Measurements from ENCODE around the gene HOXA9. TPM values are rescaled to one million over a fixed set of nuclear protein-coding genes. Genes with fewer than 3 reads are reported as not detected.

HOXA9 gene
- total RNA-seq, 1 experiment from 2014 or later, result 16.7 TPM

GRCh38 chr7:27198871-27199801 is 33.8 kb upstream of the HOXA9 start:
- Mint-ChIP-seq H3K4me1 (ENCODE audit: low read depth, unreplicated experiment) (no peaks in the 10 kb centered on the region), H3K27me3 (ENCODE audit: insufficient read depth, unreplicated experiment) (peaks cover 13% of the 10 kb centered on the region), H3K27ac (ENCODE audit: unreplicated experiment) (no peak overlapping the region), H3K9me3 (ENCODE audit: unreplicated experiment) (no peaks in the 10 kb centered on the region), H3K4me3 (ENCODE audit: unreplicated experiment) (peak overlapping the region; percentile 84), H3K36me3 (ENCODE audit: insufficient read depth, unreplicated experiment) (no peaks in the 10 kb centered on the region)
- ChIA-PET CTCF (interaction anchor here (0.6 to 1.5 kb wide), 10 partner anchors 11 to 722 kb away, joined by 3 to 8 read pairs (median 3); no protein-coding TSS in a partner anchor), POLR2A (no interaction called here)
- Histone ChIP-seq H3K27me3 (replicated peaks; ENCODE audit: control insufficient read depth, insufficient read depth, low read length) (peaks cover 2% of the 10 kb centered on the region), H3K4me3 (ENCODE audit: low read depth, low read length) (peak overlapping the region; percentile 59), H3K36me3 (ENCODE audit: control insufficient read depth, insufficient read depth, low read length) (no peaks in the 10 kb centered on the region), H3K4me1 (peaks cover 8% of the 10 kb centered on the region), H3K9me3 (no peaks in the 10 kb centered on the region)
- intact Hi-C loops (cut with micrococcal nuclease; ENCODE audit: unreplicated experiment), result loop anchor here (5.0 kb wide), 1 partner anchor 583 kb away; no protein-coding TSS in a partner anchor
- no peak for TF ChIP-seq CTCF (IDR thresholded peaks at IDR 0.05; ENCODE audit: insufficient read depth in 1 of 2, low read depth in 1 of 2, low read length in 1 of 2, severe bottlenecking in 1 of 2, unreplicated experiment in 1 of 2)
- peak in 1 of 2 experiments; percentile 48 for DNase-seq
- BruUV-seq (replicated peaks), result no TSS peak

GRCh38 chr7:27198138-27198841 is 33.0 kb upstream of the HOXA9 start:
- BruUV-seq (replicated peaks), result no TSS peak
- Histone ChIP-seq H3K27me3 (replicated peaks; ENCODE audit: control insufficient read depth, insufficient read depth, low read length) (peaks cover 2% of the 10 kb centered on the region), H3K36me3 (ENCODE audit: control insufficient read depth, insufficient read depth, low read length) (no peaks in the 10 kb centered on the region), H3K9me3 (no peaks in the 10 kb centered on the region), H3K4me1 (peaks cover 8% of the 10 kb centered on the region), H3K4me3 (ENCODE audit: low read depth, low read length) (no peak overlapping the region; the same call in 1 of the 2 replicates)
- no peak for TF ChIP-seq CTCF (IDR thresholded peaks at IDR 0.05; ENCODE audit: insufficient read depth in 1 of 2, low read depth in 1 of 2, low read length in 1 of 2, severe bottlenecking in 1 of 2, unreplicated experiment in 1 of 2)
- Mint-ChIP-seq H3K9me3 (ENCODE audit: unreplicated experiment) (no peaks in the 10 kb centered on the region), H3K4me3 (ENCODE audit: unreplicated experiment) (peak overlapping the region; percentile 76), H3K36me3 (ENCODE audit: insufficient read depth, unreplicated experiment) (no peaks in the 10 kb centered on the region), H3K27me3 (ENCODE audit: insufficient read depth, unreplicated experiment) (peaks cover 10% of the 10 kb centered on the region), H3K27ac (ENCODE audit: unreplicated experiment) (no peak overlapping the region), H3K4me1 (ENCODE audit: low read depth, unreplicated experiment) (no peaks in the 10 kb centered on the region)
- intact Hi-C loops (cut with micrococcal nuclease; ENCODE audit: unreplicated experiment), result loop anchor here (5.0 kb wide), 1 partner anchor 584 kb away; no protein-coding TSS in a partner anchor
- ChIA-PET POLR2A (no interaction called here), CTCF (interaction anchor here (0.9 to 1.3 kb wide), 2 partner anchors 18 to 576 kb away, joined by 3 to 4 read pairs; no protein-coding TSS in a partner anchor)
- DNase-seq, result no peak

Data from Caco-2 (cell line).